NCI-H146 (cell line): ENCODE results near the gene ABI3BP.

Source experiments
- DNase-seq: peaks from one replicate; lab custom pipeline; 2025; lab: John Stamatoyannopoulos, UW

The ABI3BP gene

DNA sequence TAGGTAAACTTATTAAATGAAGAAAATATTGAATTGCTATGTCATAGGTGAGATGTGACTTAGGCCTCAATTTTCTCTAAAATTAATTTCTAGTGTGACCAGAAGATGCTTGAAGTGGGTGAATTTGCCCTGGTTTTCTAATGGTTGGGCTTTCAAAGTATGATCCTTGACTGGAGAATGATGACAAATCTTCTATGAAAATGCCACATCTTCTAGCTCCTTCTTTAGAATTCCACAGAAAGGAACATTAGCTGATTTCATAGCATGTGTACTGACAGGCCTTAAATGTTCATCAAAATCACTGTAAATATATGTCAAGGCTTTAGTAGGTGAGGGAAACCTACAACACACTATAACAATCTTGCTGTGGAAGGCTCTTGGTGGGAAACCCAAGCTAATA lies 8.9 kb downstream of the ABI3BP start:
- DNase-seq, result no peak

DNA sequence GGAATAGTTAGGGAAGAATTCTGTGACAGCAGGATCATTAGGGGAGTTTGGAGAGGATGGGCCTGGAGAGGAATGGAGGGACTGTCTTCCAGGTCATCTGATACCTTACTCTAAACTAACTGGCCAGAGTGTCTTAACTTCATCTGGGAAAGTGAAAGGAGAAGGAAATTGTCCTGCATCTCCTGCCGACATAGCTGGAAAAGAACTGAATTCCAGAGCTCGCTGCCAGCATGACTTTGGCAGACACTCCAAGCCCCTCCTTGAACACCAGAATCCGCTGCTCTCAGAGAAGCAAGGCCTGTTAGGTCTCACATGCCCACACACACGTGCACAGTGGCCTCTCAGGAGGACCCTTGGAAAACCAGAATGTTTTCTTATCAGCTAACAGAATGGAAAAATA lies 10.5 kb downstream of the ABI3BP start:
- DNase-seq, result no peak

DNA sequence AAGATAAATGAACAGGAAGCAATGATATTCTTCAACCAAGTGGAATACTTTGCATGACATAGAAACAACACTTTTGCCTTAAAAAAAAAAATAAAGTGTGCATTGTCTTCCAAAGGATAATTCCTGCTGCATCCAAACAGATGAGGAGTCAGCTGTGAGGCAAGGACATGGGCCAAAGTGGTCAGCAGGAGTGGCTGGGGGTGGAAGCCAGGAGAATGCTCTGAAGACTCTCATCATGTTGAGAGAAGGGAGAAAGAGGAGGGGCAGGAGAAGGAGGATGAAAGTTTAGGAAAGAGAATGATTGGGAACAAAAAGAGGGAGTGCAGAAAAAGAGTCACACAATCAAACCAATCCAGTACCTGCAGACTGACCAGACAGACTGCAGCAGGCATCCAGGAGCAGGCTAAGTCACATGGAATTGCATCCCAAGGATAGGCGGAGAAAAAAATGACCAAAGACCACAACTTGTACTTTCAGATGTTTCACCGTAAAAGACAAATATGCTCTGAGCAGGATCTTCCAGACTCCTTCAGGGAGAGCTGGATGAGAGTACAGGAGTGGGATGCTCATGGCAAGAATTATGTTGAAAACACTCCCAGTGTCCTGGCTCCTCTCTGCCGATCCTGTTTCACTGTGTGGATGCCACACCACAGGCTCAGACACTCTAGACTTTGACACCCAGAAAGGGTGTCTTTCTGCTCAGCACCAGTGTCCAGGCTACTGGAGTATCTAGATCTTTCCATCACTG lies 11.9 kb downstream of the ABI3BP start:
- no peak for DNase-seq

DNA sequence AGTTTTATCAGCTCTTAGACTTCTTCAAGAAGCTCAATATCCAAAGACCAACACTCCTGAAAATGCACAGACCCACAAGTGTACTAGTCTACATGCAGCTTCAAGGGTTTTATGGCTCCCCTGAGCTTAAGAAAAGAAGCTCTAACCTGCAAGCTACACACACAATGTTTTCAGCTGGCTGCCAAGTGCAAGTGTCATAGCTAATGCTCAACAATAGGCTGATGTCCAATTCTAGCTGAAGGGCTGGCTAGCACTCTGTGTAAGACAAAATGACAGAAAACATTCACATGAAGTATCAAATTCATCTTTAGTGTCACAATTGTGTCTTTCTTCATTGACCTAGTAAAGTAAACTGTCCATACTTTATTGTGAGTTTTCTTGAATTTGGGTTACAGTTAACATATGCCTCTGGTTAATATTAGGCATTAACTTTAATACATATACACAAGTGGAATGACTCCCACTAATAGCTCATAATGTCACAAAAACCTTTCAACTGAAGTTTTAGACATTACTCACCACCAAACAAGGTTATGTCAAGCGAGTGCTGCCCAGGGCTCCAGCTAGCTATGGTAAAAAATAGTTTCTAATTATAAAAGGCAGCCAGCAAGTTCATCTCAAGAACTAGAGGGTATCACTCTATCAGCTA lies 15.1 kb downstream of the ABI3BP start:
- no peak for DNase-seq

DNA sequence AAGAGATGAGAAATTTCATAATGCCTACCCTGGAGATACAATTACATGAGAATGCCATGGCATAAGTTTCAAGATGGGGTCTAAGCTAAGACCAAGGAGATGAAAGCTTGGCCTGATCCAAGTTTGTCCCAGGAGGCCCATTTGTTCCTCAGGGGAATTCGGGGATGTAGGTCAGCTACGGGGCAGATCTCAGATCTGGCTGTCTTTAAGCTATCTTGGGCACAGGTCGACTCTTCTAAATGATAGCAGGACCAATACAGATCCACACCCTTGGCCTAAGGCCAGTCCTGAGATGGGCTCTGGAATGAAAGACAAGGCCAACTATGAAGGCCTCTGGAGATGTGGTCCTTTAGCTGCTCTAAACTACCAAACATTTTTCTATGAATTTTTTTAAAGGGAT lies 16.6 kb downstream of the ABI3BP start:
- DNase-seq, result no peak

DNA sequence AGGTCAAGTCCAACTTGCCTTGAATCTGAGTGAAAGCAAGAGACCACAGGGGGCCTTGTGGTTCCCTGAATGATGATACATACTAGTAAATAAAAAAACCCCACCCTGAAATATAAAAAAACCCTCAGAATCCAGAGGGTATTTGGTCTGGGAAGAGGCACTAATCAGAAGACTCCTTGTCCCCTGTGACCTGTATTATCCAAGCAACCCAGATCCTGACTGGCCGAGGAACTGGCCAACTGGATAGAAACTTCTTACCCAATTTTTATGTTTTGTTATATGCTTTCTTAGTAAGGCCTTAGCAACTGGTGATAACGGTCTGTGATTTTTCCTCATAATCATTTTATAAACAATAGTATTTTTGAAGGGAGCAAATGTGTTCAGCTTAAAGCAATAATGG lies 17.5 kb downstream of the ABI3BP start:
- no peak for DNase-seq

DNA sequence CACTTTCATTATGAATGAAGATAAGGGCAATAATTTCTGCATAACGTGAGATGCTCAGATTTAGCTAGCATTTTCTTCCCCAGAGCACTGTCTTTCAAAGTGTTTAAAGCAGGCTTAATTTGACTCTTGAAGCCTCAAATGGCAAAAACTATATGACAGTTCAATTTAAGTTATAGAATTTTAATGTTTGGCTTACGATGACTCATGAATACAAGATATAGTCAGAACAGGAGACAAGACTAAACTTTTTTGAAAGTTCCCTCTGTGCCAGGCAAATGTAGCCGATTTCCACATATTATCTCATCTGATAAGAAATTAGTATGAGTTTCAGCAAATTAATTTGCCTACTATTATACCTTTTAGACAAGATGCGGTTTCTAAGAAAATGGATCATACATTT lies 19.6 kb downstream of the ABI3BP start:
- DNase-seq, result no peak

DNA sequence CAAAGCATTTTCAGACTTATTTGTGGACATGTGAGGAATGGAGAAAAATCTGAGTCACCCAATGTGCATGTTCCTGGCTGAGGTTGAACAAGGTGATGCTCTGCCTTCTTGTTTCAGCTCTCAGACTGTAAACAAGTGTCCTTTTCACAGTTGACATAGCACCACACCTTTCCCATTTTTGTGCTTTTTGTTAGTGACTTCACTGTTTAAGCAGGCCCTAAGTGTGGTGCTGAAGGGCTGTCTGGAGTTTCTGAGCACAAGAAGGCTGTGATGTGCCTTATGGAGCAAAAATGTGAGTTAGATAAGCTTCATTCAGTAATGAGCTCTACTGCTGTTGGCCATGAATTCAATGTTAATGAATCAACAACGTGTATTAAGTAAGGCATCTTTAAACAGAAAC lies 20.4 kb downstream of the ABI3BP start:
- DNase-seq, result no peak

DNA sequence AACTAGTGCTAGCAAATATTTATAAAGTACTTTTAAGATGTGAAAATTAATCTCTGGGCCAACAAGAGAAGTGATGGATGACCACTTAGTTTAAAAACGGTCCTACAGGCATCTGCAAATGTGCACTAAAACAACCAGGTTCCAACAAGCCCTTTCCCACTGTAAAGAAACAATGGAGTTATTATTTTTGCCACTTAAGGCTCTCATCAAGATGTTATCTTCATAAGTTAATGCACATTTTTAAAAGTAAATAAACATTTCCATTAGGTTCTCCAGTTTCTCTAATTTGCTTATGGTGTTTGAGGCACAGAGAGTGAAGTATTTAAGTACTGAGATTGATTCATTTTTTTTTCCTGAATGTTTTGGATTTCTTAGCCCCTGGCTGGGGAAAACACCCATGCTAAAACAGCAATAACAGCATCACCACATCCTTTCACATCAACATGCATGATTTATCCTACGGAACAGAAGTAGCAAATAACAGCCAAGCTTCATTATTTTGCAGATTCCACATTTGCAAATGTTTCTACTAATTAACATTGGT lies 20.8 kb downstream of the ABI3BP start:
- DNase-seq, result no peak

DNA sequence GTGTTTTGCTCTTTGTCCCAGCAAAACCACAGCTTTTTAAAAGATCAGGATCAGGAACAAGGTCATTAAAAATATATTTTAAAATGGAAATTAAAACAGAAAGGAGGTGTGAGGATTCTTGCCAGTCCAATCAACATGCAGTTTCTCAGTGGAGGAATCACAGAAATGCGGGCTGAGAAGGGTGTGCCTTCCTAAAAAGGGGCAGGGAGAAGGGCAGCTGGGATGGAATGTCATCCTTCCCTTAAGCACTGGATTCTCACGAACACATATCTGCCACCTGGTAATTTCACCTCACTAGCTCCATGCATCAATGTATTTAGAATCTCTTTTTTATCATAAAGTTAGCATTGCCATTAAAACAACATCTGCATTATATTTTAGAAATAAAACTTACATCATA lies 21.4 kb downstream of the ABI3BP start:
- no peak for DNase-seq

DNA sequence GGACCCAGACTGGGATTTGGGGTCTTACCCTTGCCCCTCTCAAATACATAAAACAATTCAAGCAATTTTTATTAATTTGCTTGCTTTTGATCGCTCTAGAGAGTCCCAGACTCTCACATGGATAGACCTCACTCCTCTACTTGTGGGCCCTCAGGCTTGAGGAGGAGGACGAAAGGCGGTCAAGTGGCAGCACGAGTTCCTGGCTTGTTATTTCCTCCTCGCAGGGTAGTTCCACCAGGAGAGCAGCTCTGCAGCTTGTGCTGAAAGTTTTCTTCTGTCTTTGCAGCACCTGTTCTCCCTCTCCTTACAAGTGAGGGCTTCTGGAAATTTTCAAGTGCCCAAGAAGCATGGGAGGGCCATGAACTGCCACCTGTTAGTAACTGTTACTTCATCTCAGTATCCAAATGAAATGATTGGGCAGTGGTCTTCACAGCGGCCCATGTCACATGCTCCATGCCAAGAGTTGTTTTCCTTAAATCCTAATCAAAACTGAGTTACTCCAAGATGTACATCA lies 22.7 kb downstream of the ABI3BP start:
- DNase-seq, result no peak

DNA sequence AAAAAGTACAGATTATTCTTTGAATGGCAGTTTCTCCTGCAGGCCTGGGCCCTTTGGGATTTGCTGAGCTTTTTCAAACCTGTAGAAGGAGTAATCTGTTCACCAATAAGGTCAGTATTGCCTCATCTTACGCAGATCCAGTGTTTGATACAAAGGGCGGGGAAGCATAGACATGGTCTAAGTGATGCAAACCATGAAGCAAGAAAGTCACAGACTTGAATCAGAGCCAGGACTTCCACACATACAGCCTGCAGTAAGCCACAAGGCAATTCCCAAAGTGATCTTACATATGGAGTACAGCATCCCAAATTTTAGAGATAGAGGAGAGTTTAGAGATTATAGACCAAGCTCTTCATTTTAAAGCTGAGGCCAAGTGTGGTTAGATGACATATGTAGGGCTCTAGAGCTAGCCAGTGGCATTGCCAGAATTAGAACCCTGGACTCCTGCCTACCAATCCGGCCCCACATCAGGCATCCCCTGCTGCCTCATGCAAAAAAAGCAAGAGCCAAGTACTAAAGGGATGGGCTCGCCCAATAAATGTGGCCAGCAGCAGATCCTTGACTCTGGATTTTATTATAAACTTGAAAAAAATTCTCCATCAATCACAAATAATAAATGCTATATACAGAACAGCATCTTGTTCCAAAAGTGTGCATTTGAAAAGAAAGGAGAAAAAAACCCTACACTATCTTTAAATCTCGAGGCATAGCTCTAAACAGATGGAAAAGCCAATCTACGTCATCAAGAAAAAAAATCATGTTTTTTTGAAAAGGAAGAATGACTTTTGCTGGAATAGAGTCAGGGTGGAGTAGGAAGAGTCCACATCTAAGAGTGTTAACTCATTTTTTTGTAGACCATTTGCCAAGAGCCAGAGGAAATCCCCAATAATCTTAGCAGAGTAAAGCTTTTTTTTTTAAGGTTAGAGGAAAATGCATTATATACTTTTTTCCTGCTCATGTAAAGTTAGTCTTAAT lies 24.0 kb downstream of the ABI3BP start:
- DNase-seq, result no peak

DNA sequence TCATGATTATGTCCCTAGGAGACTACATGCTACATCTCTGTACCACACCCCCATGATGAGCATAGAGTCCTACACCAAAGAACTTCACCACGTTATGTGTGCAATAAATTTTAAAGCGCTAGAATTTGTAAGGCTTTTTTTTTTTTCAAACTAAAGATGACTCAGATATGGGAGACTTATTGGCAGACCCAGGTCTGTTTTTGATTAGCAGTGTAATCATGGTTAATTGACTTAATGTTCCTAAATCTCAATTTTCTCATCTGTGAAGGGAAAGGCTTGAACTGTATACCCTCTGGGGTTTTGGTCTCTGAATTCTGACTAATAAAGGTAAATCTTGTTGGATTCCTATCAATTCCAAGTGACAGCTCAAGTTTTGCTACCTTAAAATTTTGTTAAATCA lies 26.4 kb downstream of the ABI3BP start:
- no peak for DNase-seq

DNA sequence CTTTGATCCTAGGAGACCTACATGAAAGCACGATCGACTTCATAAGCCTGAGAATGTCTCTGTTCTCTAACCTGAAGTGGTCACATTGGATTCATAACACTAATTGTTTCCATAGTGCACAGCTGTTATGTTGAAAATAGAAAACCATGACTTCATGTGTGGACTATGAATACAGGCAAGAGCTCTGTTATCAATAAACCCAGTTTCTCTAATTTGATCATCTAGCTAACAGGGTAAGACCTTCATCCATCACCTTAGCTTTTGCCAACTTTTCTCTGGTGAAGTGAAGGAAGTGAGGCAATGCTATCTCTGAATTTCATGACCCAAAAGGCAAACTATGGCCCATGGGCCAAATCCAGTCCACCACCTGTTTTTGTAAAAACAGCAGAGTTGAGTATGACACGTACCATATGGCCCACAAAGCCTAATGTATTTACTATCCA lies 27.2 kb downstream of the ABI3BP start:
- DNase-seq, result no peak

DNA sequence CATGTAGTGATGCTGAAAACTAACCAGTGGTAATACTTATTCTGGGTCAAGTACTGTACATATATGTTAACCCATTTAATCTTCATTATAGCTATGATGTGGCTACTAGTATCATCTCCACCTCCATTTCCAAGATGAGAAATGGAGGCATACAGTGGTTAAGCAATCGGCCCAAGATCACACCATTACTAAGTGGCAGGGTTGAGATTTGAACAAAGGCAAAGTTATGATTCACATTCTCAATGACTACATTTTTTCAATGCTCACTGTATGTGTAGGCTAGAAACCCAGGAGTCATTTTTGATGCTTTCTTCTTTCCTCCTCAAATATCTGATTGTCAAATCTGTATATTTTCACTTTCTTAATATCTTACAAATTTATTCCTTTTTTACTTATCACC lies 30.2 kb downstream of the ABI3BP start:
- no peak for DNase-seq

DNA sequence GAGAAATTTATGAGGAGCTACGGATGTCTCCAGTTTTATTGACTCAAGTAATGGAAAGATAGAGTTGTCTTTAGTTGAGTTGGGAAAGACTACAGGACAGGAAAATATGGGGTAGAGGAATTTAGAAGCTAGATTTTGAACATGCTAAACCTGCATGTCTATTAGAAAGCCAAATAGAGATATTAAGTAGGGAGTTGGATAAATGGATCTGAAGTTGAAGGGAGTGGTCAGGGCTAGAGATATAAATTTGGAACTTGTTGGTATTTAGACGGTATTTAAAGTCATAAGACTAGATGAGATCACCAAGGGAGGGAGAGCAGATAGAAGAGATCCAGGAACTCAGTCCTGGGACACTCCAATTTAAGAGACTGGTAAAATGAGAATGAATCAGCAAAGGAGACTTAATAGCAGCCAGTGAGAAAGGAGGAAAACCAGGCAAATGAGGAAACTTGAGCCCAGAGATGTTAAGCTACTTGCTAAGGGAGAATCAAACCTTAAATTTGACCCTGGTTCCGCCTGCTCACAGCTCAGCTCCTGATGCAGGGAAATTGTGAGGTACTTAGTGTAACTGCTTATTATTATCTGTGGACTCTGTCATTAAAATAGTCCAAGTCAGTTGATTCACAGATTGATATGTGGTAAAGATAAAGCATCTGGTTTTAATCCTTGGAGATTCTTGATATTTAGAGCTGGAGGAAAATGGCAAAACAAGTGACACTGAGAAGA lies 35.8 kb downstream of the ABI3BP start:
- no peak for DNase-seq

DNA sequence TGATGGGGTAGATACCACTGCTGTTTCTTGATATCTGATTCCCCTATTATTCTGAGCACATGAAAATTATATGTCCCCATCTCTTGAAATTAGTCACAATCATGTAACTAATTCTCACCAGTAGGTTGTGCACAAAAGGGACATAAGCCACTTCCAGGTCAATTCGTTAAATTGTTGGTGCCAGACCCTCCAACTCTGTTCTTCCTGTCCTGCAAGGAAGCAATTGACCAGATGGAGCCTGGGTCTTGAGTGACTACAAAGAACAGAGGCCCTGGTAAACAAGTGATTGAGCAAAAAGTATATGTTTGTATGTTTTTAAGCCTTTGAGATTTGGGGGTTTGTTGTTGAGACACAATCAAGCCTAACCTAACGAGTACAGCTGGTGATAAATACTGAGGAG lies 36.9 kb downstream of the ABI3BP start:
- DNase-seq, result no peak

DNA sequence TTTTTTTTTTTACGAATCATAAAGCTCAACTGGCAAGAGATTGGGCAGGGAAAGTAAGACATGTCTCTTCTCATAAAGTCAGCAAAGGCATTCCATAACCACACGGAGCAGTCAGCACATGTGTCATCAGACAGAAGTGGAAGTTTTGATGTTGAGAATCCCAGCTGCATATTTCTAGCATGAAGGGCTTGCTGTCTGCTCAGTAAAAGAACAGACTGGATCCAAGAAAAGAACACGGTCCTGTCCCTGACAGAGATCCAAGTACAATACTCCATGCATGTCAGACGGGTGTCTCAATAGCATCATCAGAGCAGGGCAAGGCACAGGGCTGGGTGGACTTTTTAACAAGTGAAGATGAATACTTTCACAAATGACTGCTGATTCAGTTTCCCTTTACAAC lies 38.2 kb downstream of the ABI3BP start:
- no peak for DNase-seq

DNA sequence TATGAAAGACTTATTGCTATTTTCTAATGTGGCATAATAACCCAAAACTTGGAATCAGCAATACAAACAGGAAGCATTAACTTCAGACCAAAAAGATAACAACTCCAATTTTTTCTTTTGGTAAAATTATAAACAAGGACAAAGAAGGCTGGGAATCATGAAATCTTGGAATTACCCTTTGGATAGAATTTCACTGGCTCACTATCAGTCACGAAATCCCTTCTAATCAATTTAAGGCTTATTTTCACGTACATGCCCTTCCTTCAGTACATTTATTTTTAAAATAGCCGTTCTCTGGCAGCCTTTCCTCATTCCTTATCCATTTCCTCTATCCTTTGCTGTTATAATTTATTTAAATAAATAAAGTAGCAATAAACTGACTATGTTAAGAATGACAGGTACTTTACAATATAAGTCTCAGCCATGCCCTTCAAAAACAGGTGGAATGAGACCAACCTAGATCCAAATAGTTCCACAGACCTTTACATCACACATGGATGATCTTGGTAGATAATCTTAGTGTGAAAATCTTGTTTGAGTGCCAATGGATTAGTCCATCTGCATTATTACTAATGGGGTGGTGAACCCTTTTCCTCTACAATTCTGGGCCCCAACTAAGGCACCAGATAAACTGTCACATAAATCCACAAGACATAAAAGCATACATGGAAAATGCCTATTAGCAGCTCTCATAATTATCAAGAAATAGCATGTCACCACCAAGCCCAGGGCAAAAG lies 38.9 kb downstream of the ABI3BP start:
- DNase-seq, result no peak

DNA sequence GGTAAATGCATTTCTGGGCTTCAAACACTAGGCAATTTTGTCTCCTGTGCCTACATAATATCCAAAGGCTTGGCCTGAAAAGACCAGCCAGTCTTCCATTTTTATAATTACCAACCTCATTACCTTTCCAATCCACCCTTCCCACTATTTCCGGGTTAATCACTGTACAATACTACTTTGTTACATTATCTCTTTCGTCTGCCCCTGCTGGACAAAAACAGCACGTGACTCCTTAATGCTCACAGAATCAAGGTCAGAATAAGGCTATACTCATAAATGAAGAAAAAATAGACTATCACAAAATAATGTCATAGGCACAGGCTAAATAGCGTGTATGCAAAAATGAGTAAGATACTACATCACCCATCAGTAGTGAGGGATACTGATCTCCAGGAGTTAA lies 40.1 kb downstream of the ABI3BP start:
- no peak for DNase-seq

DNA sequence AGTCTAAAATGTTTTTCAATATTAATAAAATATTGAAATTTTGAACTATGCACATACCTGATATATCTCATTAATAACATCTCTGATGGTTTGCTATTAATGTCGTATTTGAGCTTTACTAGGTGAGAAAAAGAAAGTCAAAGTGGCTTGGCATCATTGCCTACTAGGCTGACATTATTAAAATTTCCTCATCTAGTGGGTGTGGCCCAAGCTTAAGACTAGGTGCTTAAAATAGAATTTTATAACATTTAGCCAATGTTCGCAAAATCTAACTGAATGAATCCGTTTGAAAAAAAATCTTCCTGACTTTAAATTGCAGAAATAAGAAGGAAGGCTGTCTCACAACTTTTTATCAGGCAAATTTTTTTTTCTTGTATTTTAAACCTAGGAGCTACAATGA lies 46.1 kb downstream of the ABI3BP start:
- DNase-seq, result no peak
